Esophagus squamous epithelium (tissue), 5 donors: ENCODE data around the gene ARHGEF12. TPM values are rescaled to one million over a fixed set of nuclear protein-coding genes. Genes with fewer than 3 reads are reported as not detected.

ENCODE experiments used
- DNase-seq: peaks from one replicate; lab custom pipeline; 2025; lab: John Stamatoyannopoulos, UW
- H3K27ac ChIP-seq, 4 donors: fragments of 200-600 bp; sonication (generic); one replicate each; pipeline ENCODE4 v1.5.1; 2016 to 2019; ENCODE audit warnings: mild to moderate bottlenecking in 1 of 4
- H3K27me3 ChIP-seq, 4 donors: fragments of 200-600 bp; sonication (generic); 1 replicate in 3 of 4; 2 replicates in 1 of 4; pipeline versions ENCODE4 v1.5.1 to v1.6.0; 2017 to 2021; ENCODE audit warnings: antibody characterized with exemption in 1 of 4
- H3K36me3 ChIP-seq, 3 donors: fragments of 200-600 bp; sonication (generic); one replicate each; pipeline ENCODE4 v1.5.1; 2016 to 2019
- H3K4me1 ChIP-seq, 3 donors: fragments of 200-600 bp; sonication (generic); one replicate each; pipeline ENCODE4 v1.5.1; 2017 to 2019
- H3K4me3 ChIP-seq, 4 donors: fragments of 200-600 bp; sonication (generic); 1 replicate in 3 of 4; 2 replicates in 1 of 4; pipeline ENCODE4 v1.5.1; 2016 to 2019; ENCODE audit warnings: mild to moderate bottlenecking in 2 of 4, moderate library complexity in 1 of 4
- H3K9me3 ChIP-seq, 3 donors: fragments of 200-600 bp; sonication (generic); one replicate each; pipeline ENCODE4 v1.5.1; 2016 to 2019
- CTCF ChIP-seq, 6 experiments: fragments of 450-650 bp in 4 of 6; fragments of 200-600 bp in 2 of 6; sonication (generic) in 2 of 6; IDR thresholded peaks; one replicate each; pipeline ENCODE4 v1.5.1; 2016 to 2019; ENCODE audit warnings: antibody characterized with exemption in 6 of 6, mild to moderate bottlenecking in 4 of 6, moderate library complexity in 4 of 6
- POLR2A ChIP-seq, 4 donors: fragments of 450-650 bp; IDR thresholded peaks; one replicate each; pipeline ENCODE4 v1.6.1; 2017; ENCODE audit warnings: antibody characterized with exemption in 4 of 4, mild to moderate bottlenecking in 4 of 4, moderate library complexity in 3 of 4
- WGBS, 2 donors: methylation state at CpG; one replicate each; pipeline ENCODE4 v1.1.5; 2018; 5-methylcytosine and 5-hydroxymethylcytosine counted together
- intact Hi-C: fragments of 100-400 bp; cut with DNase I; formaldehyde crosslinking; loops from one replicate; pipeline ENCODE4 v1.15.0; 2022
- small RNA-seq, 4 donors: library from RNA; depleted of rRNA; stranded (forward); fragments of <200 nt; gene quantifications; one replicate each; pipeline ENCODE3, GENCODE V24; 2016
- total RNA-seq, 4 donors: library from RNA; depleted of rRNA; stranded (reverse); fragments of >200 nt; gene quantifications; one replicate each; pipeline ENCODE4 v1.1.0, GENCODE V29; 2016
- donor health status: DM: yes; HTN: yes; CAD: no.

The ARHGEF12 gene
- total RNA-seq, 4 donors from 2014 or later, result 57.4 to 106 (median 70.7) TPM

GRCh38 chr11:120538707-120539106 lies 202.5 kb downstream of the ARHGEF12 start:
- Histone ChIP-seq H3K4me3 (no peak overlapping the region), H3K27me3 (peaks cover 0 to 9% (median 0%) of the 10 kb centered on the region in 4 donors), H3K27ac (no peak overlapping the region), H3K36me3 (no peaks in the 10 kb centered on the region), H3K9me3 (peaks cover 0 to 8% (median 0%) of the 10 kb centered on the region in 3 donors), H3K4me1 (no peaks in the 10 kb centered on the region)
- TF ChIP-seq POLR2A (IDR thresholded peaks at IDR 0.05) (no peak), CTCF (IDR thresholded peaks at IDR 0.05) (no peak)
- no peak for DNase-seq
- intact Hi-C loops, result no loop called here
- 38% methylated on average over 2 of the region's 2 CpGs; no CpG with 5 or more reads in 1 of the 2 donors for WGBS, 2 donors

Small RNA genes lying within 50 kb of the gene (small RNA-seq; reads per million reads assigned to genes)
- gene RF00100, result 167 to 1,223 (median 825) reads per million in 4 donors

Other genes starting within 250 kb of the ARHGEF12 start
- gene TRIM29, start 198.3 kb upstream of the ARHGEF12 start, total RNA-seq, result 1,000 to 10,000 TPM in 1 of 4 donors, 100 to 1,000 TPM in 3; 691 to 1,472 (median 816) TPM
- 10 to 100 TPM in 3 of 4 donors, 1 to 10 TPM in 1; 7.4 to 49.0 (median 14.3) TPM for gene OAF, start 125.4 kb upstream of the ARHGEF12 start, total RNA-seq
- gene POU2F3, start 96.3 kb upstream of the ARHGEF12 start, total RNA-seq, result 1 to 10 TPM in 3 of 4 donors, not detected in 1; 1.1 to 2.9 (median 1.5) TPM
- 1 to 10 TPM in 1 of 4 donors, under 1 TPM in 3; 0.23 to 3.2 (median 0.43) TPM for gene TLCD5, start 11.1 kb upstream of the ARHGEF12 start, total RNA-seq
- gene GRIK4, start 175.3 kb downstream of the ARHGEF12 start, total RNA-seq, result under 1 TPM in 2 of 4 donors, not detected in 2; 0.15 to 0.19 TPM